SK-N-SH (cell line): ENCODE results near the gene BRD1. TPM values are rescaled to one million over a fixed set of nuclear protein-coding genes. Genes with fewer than 3 reads are reported as not detected.

Source experiments
- CTCF ChIA-PET: fragments of 300-600, 350-600 bp; formaldehyde crosslinking; extraction: SDS; loops from one replicate; lab custom pipeline; 2021; lab: Yijun Ruan, JAX
- POLR2A ChIA-PET: fragments of 350-600 bp; sonication (Branson Sonifier 250); formaldehyde crosslinking; extraction: SDS; loops from one replicate; lab custom pipeline; 2020; ENCODE audit warnings: antibody characterized with exemption, inconsistent platforms; lab: Yijun Ruan, JAX
- DNase-seq: peaks from one replicate; pipeline ENCODE4 v3.0.0; 2012
- H2AFZ ChIP-seq: fragments of 200-600 bp; sonication (generic); 2 replicates; pipeline ENCODE4 v1.8.1; 2016; ENCODE audit warnings: antibody characterized with exemption, mild to moderate bottlenecking, low read depth
- H3F3A ChIP-seq: fragments of 200-600 bp; sonication (generic); replicated peaks from 2 replicates; pipeline ENCODE3; 2016; ENCODE audit warnings: antibody characterized with exemption, mild to moderate bottlenecking; ENCODE audit not compliant: insufficient read depth
- H3K27ac ChIP-seq, 2 experiments: fragments of 200-500 bp in 1 of 2; fragments of 200-600 bp in 1 of 2; sonication (Bioruptor generic) in 1 of 2; sonication (generic), shearing (Covaris generic) in 1 of 2; 2 replicates each; pipeline versions ENCODE4 v1.5.1 to v1.6.1; 2014 to 2016; ENCODE audit warnings: low read depth in 2 of 2, inconsistent platforms in 1 of 2, low read length in 1 of 2, mild to moderate bottlenecking in 1 of 2, mixed read lengths in 1 of 2
- H3K27me3 ChIP-seq: fragments of 200-600 bp; sonication (generic), shearing (Covaris generic); 2 replicates; pipeline ENCODE4 v1.6.1; 2016; ENCODE audit warnings: mixed run types; ENCODE audit not compliant: insufficient read depth
- H3K36me3 ChIP-seq, 2 experiments: fragments of 200-500 bp in 1 of 2; fragments of 200-600 bp in 1 of 2; sonication (Bioruptor generic) in 1 of 2; sonication (generic) in 1 of 2; replicated peaks in 1 of 2; 2 replicates each; pipeline versions ENCODE3 to v1.5.1; 2014 to 2016; ENCODE audit warnings: low read length in 1 of 2, mild to moderate bottlenecking in 1 of 2; ENCODE audit not compliant: insufficient read depth in 2 of 2, control insufficient read depth in 1 of 2
- H3K4me1 ChIP-seq, 2 experiments: fragments of 200-500 bp in 1 of 2; fragments of 200-600 bp in 1 of 2; sonication (Bioruptor generic) in 1 of 2; sonication (generic), shearing (Covaris generic) in 1 of 2; 2 replicates each; pipeline versions ENCODE4 v1.5.1 to v1.6.1; 2014 to 2016; ENCODE audit warnings: low read depth in 1 of 2, low read length in 1 of 2, mixed run types in 1 of 2; ENCODE audit not compliant: insufficient read depth in 2 of 2, control insufficient read depth in 1 of 2
- H3K4me2 ChIP-seq: fragments of 200-600 bp; sonication (generic), shearing (Covaris generic); 2 replicates; pipeline ENCODE4 v1.6.1; 2017; ENCODE audit warnings: mixed run types
- H3K4me3 ChIP-seq, 2 experiments: fragments of 200-500 bp in 1 of 2; fragments of 200-600 bp in 1 of 2; sonication (Bioruptor generic) in 1 of 2; sonication (generic), shearing (Covaris generic) in 1 of 2; 2 replicates each; pipeline versions ENCODE4 v1.5.1 to v1.8.1; 2014 to 2016; ENCODE audit warnings: low read depth in 2 of 2, inconsistent platforms in 1 of 2, low read length in 1 of 2, mild to moderate bottlenecking in 1 of 2, mixed read lengths in 1 of 2, moderate library complexity in 1 of 2
- H3K79me2 ChIP-seq: fragments of 200-600 bp; sonication (generic); 2 replicates; pipeline ENCODE4 v1.8.1; 2017; ENCODE audit warnings: mild to moderate bottlenecking; ENCODE audit not compliant: insufficient read depth
- H3K9ac ChIP-seq: fragments of 200-600 bp; sonication (generic); 2 replicates; pipeline ENCODE4 v1.6.1; 2017; ENCODE audit warnings: mixed run types
- H3K9me2 ChIP-seq: fragments of 200-600 bp; sonication (generic); 2 replicates; pipeline ENCODE4 v1.6.1; 2017; ENCODE audit warnings: mixed run types
- H3K9me3 ChIP-seq: fragments of 200-600 bp; sonication (generic); 2 replicates; pipeline ENCODE4 v1.6.1; 2017; ENCODE audit warnings: mixed run types, mild to moderate bottlenecking, moderate library complexity
- H4K20me1 ChIP-seq: fragments of 200-600 bp; sonication (generic); 2 replicates; pipeline ENCODE4 v1.6.1; 2017; ENCODE audit warnings: mild to moderate bottlenecking, mixed run types; ENCODE audit not compliant: insufficient read depth
- EZH2phosphoT487 ChIP-seq: fragments of 200-600 bp; sonication (generic); IDR thresholded peaks from 2 replicates; pipeline ENCODE4 v1.6.1; 2017; ENCODE audit warnings: low read depth, mixed run types, mild to moderate bottlenecking, antibody characterized with exemption, moderate library complexity, borderline replicate concordance
- FOXM1 ChIP-seq: IDR thresholded peaks from 2 replicates; pipeline ENCODE4 v1.4.0; 2012; ENCODE audit warnings: low read depth, mild to moderate bottlenecking
- GATA2 ChIP-seq: sonication (generic); formaldehyde crosslinking; IDR thresholded peaks from 2 replicates; pipeline ENCODE4 v1.5.0; 2020; ENCODE audit warnings: mild to moderate bottlenecking, missing genetic modification reagents
- IRF3 ChIP-seq: fragments of 150-350 bp; IDR thresholded peaks from 2 replicates; pipeline ENCODE4 v1.6.1; 2016; ENCODE audit warnings: mild to moderate bottlenecking, low read depth, low read length
- MXI1 ChIP-seq: IDR thresholded peaks from 2 replicates; pipeline ENCODE4 v1.6.1; 2012; ENCODE audit warnings: mild to moderate bottlenecking, low read depth, low read length, improper control_type of control experiment
- SIN3A ChIP-seq: IDR thresholded peaks from 2 replicates; pipeline ENCODE4 v1.6.1; 2012; ENCODE audit warnings: low read depth, mild to moderate bottlenecking, low read length, moderate library complexity, borderline replicate concordance
- USF2 ChIP-seq: fragments of 150-350 bp; IDR thresholded peaks from 2 replicates; pipeline ENCODE4 v1.6.1; 2017; ENCODE audit warnings: antibody characterized with exemption, low read length, low read depth, borderline replicate concordance
- WGBS: methylation state at CpG from one replicate; pipeline ENCODE4 v1.1.6; 2017; ENCODE audit warnings: low lambda C conversion rate; 5-methylcytosine and 5-hydroxymethylcytosine counted together
- polyA plus RNA-seq, 3 experiments: library from polyadenylated mRNA; depleted of rRNA; stranded (reverse); fragments of >200 nt; gene quantifications; 2 replicates each; pipeline ENCODE4 v1.2.3, GENCODE V29; 2012

BRD1 gene
- polyA plus RNA-seq, 1 of the 3 experiments (the other 2 are of a cell fraction) = 10.3 TPM

GRCh38 chr22:49803134-49803533 is 24.5 kb downstream of the BRD1 start:
- no peaks in the 10 kb centered on the region for H3K9me3 ChIP-seq
- CTCF ChIA-PET = no interaction called here
- no peak for TF ChIP-seq FOXM1
- TF ChIP-seq MXI1 = no peak
- TF ChIP-seq SIN3A = no peak
- TF ChIP-seq USF2 = no peak
- TF ChIP-seq EZH2phosphoT487 = no peak

GRCh38 chr22:49801391-49802060 is 26.1 kb downstream of the BRD1 start:
- no peak for DNase-seq
- no peaks in the 10 kb centered on the region for H3K9me2 ChIP-seq
- no peak overlapping the region for H3K4me3 ChIP-seq
- H3K4me1 ChIP-seq = no peaks in the 10 kb centered on the region; a peak in 1 of 4 replicates
- H3K27ac ChIP-seq = no peak overlapping the region
- peaks cover 92% of the 10 kb centered on the region for H3K79me2 ChIP-seq
- H3K27me3 ChIP-seq = no peaks in the 10 kb centered on the region
- H4K20me1 ChIP-seq = peaks cover 98% of the 10 kb centered on the region
- no peak overlapping the region for H3K9ac ChIP-seq
- TF ChIP-seq SIN3A = no peak
- no peak for TF ChIP-seq IRF3
- TF ChIP-seq GATA2 (CRISPR knock-in tag) = no peak
- H3K9me3 ChIP-seq = no peaks in the 10 kb centered on the region
- H2AFZ ChIP-seq = no peak overlapping the region
- H3F3A ChIP-seq = no peaks in the 10 kb centered on the region
- CTCF ChIA-PET = interaction anchor here (0.7 kb wide), 1 partner anchor 36 kb away, joined by 3 read pairs; no protein-coding TSS in a partner anchor
- peaks cover 13 to 56% of the 10 kb centered on the region in 2 experiments for H3K36me3 ChIP-seq
- WGBS = 93% methylated on average over 13 of the region's 18 CpGs
- H3K4me2 ChIP-seq = no peak overlapping the region
- POLR2A ChIA-PET = no interaction called here

More at GRCh38 chr22:49803134-49803533, 24.5 kb downstream of the BRD1 start:
- Histone ChIP-seq H3K9ac (no peak overlapping the region), H3K4me3 (no peak overlapping the region), H3K27ac (no peak overlapping the region), H3K27me3 (no peaks in the 10 kb centered on the region), H3K36me3 (peaks cover 13 to 40% of the 10 kb centered on the region in 2 experiments), H3K79me2 (peaks cover 94% of the 10 kb centered on the region), H3K4me1 (no peaks in the 10 kb centered on the region; a peak in 1 of 4 replicates), H2AFZ (no peak overlapping the region), H3K9me2 (no peaks in the 10 kb centered on the region), H3F3A (no peaks in the 10 kb centered on the region), H3K4me2 (no peak overlapping the region), H4K20me1 (peaks cover 98% of the 10 kb centered on the region)
- POLR2A ChIA-PET = interaction anchor here (1.2 kb wide), 1 partner anchor 14 kb away, joined by 3 read pairs; no protein-coding TSS in a partner anchor
- 93% methylated on average over 10 of the region's 18 CpGs for WGBS
- no peak for DNase-seq
